Endodermal cell (in vitro differentiated cells): ENCODE data around the gene LYPD6. TPM values are rescaled to one million over a fixed set of nuclear protein-coding genes. Genes with fewer than 3 reads are reported as not detected.

Experiments used
- DNase-seq: peaks from one replicate; pipeline ENCODE4 v3.0.0-alpha.2; 2017
- H3K27ac ChIP-seq: 2 replicates; pipeline ENCODE4 v1.5.1; 2013; ENCODE audit warnings: mild to moderate bottlenecking, low read depth, low read length, moderate library complexity
- H3K27me3 ChIP-seq: 2 replicates; pipeline ENCODE4 v1.6.1; 2013; ENCODE audit warnings: mild to moderate bottlenecking, low read length, moderate library complexity; ENCODE audit not compliant: insufficient read depth, control insufficient read depth, poor library complexity, severe bottlenecking
- H3K36me3 ChIP-seq: 2 replicates; pipeline ENCODE4 v1.7.0; 2013; ENCODE audit warnings: mild to moderate bottlenecking, low read length, moderate library complexity; ENCODE audit not compliant: control insufficient read depth, insufficient read depth
- H3K4me1 ChIP-seq: one replicate; pipeline ENCODE4 v1.7.0; 2013; ENCODE audit warnings: low read length; ENCODE audit not compliant: control insufficient read depth, insufficient read depth
- H3K4me3 ChIP-seq: 2 replicates; pipeline ENCODE4 v1.5.1; 2013; ENCODE audit warnings: mild to moderate bottlenecking, low read length, moderate library complexity
- H3K9ac ChIP-seq: 2 replicates; pipeline ENCODE4 v1.6.1; 2013; ENCODE audit warnings: mild to moderate bottlenecking, low read length, moderate library complexity; ENCODE audit not compliant: poor library complexity, severe bottlenecking; ENCODE audit errors: extremely low read depth
- H3K9me3 ChIP-seq: 2 replicates; pipeline ENCODE4 v1.6.1; 2013; ENCODE audit warnings: mild to moderate bottlenecking, low read length, moderate library complexity; ENCODE audit not compliant: control insufficient read depth
- H3K27ac Mint-ChIP-seq: 2 replicates; pipeline ENCODE4 v1.8.0; 2020; ENCODE audit warnings: mixed read lengths
- H3K27me3 Mint-ChIP-seq: 2 replicates; pipeline ENCODE4 v1.8.0; 2021; ENCODE audit warnings: mild to moderate bottlenecking, mixed read lengths; ENCODE audit not compliant: insufficient read depth
- H3K36me3 Mint-ChIP-seq: 2 replicates; pipeline ENCODE4 v1.8.0; 2020; ENCODE audit warnings: low read depth, mixed read lengths
- H3K4me1 Mint-ChIP-seq: 2 replicates; pipeline ENCODE4 v1.8.0; 2020; ENCODE audit warnings: mixed read lengths
- H3K4me3 Mint-ChIP-seq: 2 replicates; pipeline ENCODE4 v1.8.0; 2020; ENCODE audit warnings: mild to moderate bottlenecking, moderate library complexity, mixed read lengths
- H3K9me3 Mint-ChIP-seq: 2 replicates; pipeline ENCODE4 v1.8.0; 2020; ENCODE audit warnings: mild to moderate bottlenecking, mixed read lengths
- CTCF ChIP-seq: fragments of 200-600 bp; sonication (generic); conservative IDR thresholded peaks from 2 replicates; pipeline ENCODE4 v1.5.0; 2021; ENCODE audit warnings: antibody characterized with exemption, mild to moderate bottlenecking
- WGBS, 2 experiments: methylation state at CpG; one replicate each; pipeline versions ENCODE4 v1.1.5 to v1.1.7; 2013; ENCODE audit warnings: missing lambda C conversion rate in 2 of 2, mixed read lengths in 1 of 2; ENCODE audit not compliant: insufficient coverage in 1 of 2, insufficient read length in 1 of 2; 5-methylcytosine and 5-hydroxymethylcytosine counted together
- total RNA-seq, 2 donors: library from RNA; stranded (reverse); fragmentation: NEBNext Ultra II Directional in 1 of 2; extraction: Animal tissue kit (Norgen Biotek cat#: 25700) in 1 of 2; gene quantifications; 2 replicates in 1 of 2; 3 replicates in 1 of 2; pipeline ENCODE4 v1.2.1, GENCODE V29; 2021

Gene LYPD6
- total RNA-seq, 2 donors from 2014 or later, result 6.7 to 8.5 TPM

GRCh38 chr2:149387411-149387810, 57.0 kb downstream of the LYPD6 start:
- no peak for TF ChIP-seq CTCF
- Mint-ChIP-seq H3K27me3 (peaks cover 6% of the 10 kb centered on the region), H3K4me3 (no peak overlapping the region), H3K27ac (no peak overlapping the region), H3K36me3 (no peaks in the 10 kb centered on the region), H3K4me1 (peaks cover 22% of the 10 kb centered on the region), H3K9me3 (no peaks in the 10 kb centered on the region)
- no peaks in the 10 kb centered on the region for H3K36me3 ChIP-seq
- no peak for DNase-seq
- H3K4me1 ChIP-seq, result no peaks in the 10 kb centered on the region
- peaks cover 14% of the 10 kb centered on the region for H3K27me3 ChIP-seq
- 57 to 83% methylated on average over 2 of the region's 2 CpGs for WGBS, 2 experiments
- no peaks in the 10 kb centered on the region for H3K9me3 ChIP-seq
- H3K27ac ChIP-seq, result no peak overlapping the region
- H3K9ac ChIP-seq, result no peak overlapping the region
- H3K4me3 ChIP-seq, result no peak overlapping the region

GRCh38 chr2:149388120-149388816, 57.9 kb downstream of the LYPD6 start:
- Mint-ChIP-seq H3K4me1 (peaks cover 22% of the 10 kb centered on the region), H3K27ac (no peak overlapping the region), H3K27me3 (peaks cover 6% of the 10 kb centered on the region), H3K4me3 (no peak overlapping the region), H3K36me3 (no peaks in the 10 kb centered on the region), H3K9me3 (no peaks in the 10 kb centered on the region)
- no peaks in the 10 kb centered on the region for H3K4me1 ChIP-seq
- H3K9ac ChIP-seq, result no peak overlapping the region
- WGBS, 2 experiments, result 80% methylated on average over 1 of the region's 2 CpGs; no CpG with 5 or more reads in 1 of the 2 experiments
- TF ChIP-seq CTCF, result peak; percentile 69
- no peaks in the 10 kb centered on the region for H3K9me3 ChIP-seq
- peak; percentile 60 for DNase-seq
- no peak overlapping the region for H3K27ac ChIP-seq
- no peak overlapping the region for H3K4me3 ChIP-seq
- H3K36me3 ChIP-seq, result no peaks in the 10 kb centered on the region
- H3K27me3 ChIP-seq, result peaks cover 14% of the 10 kb centered on the region

- no peak for TF ChIP-seq CTCF
- no peaks in the 10 kb centered on the region for H3K36me3 Mint-ChIP-seq
- Histone ChIP-seq H3K36me3 (no peaks in the 10 kb centered on the region), H3K9me3 (no peaks in the 10 kb centered on the region), H3K27ac (no peak overlapping the region), H3K27me3 (peaks cover 14% of the 10 kb centered on the region), H3K4me1 (no peaks in the 10 kb centered on the region), H3K9ac (no peak overlapping the region), H3K4me3 (no peak overlapping the region)
- peaks cover 6% of the 10 kb centered on the region for H3K27me3 Mint-ChIP-seq
- no peak for DNase-seq
- no peak overlapping the region for H3K4me3 Mint-ChIP-seq
- H3K9me3 Mint-ChIP-seq, result no peaks in the 10 kb centered on the region
- peaks cover 22% of the 10 kb centered on the region for H3K4me1 Mint-ChIP-seq
- no peak overlapping the region for H3K27ac Mint-ChIP-seq
- WGBS, 2 experiments, result 66 to 81% methylated on average over 4 to 6 of the region's 6 CpGs
These were observed 59.2 kb downstream of the LYPD6 start for GRCh38 chr2:149389506-149390167.
